Glutamatergic neuron (in vitro differentiated cells): ENCODE results near the gene ARHGAP42. TPM values are rescaled to one million over a fixed set of nuclear protein-coding genes. Genes with fewer than 3 reads are reported as not detected.

Experiments
- DNase-seq: peaks from one replicate; pipeline ENCODE4 v3.0.0; 2022
- H3K27ac Mint-ChIP-seq: one replicate; pipeline ENCODE4 v1.8.0; 2020; ENCODE audit warnings: mild to moderate bottlenecking, mixed read lengths, inconsistent platforms; ENCODE audit not compliant: unreplicated experiment
- H3K27me3 Mint-ChIP-seq: one replicate; pipeline ENCODE4 v1.8.0; 2020; ENCODE audit warnings: mild to moderate bottlenecking, moderate library complexity, mixed read lengths, inconsistent platforms; ENCODE audit not compliant: unreplicated experiment
- H3K36me3 Mint-ChIP-seq: one replicate; pipeline ENCODE4 v1.8.0; 2020; ENCODE audit warnings: mild to moderate bottlenecking, mixed read lengths, inconsistent platforms; ENCODE audit not compliant: unreplicated experiment
- H3K4me1 Mint-ChIP-seq: one replicate; pipeline ENCODE4 v1.8.0; 2020; ENCODE audit warnings: mild to moderate bottlenecking, low read depth, mixed read lengths, inconsistent platforms; ENCODE audit not compliant: unreplicated experiment
- H3K4me3 Mint-ChIP-seq: one replicate; pipeline ENCODE4 v1.8.0; 2020; ENCODE audit warnings: mild to moderate bottlenecking, mixed read lengths, inconsistent platforms; ENCODE audit not compliant: unreplicated experiment
- H3K9me3 Mint-ChIP-seq: one replicate; pipeline ENCODE4 v1.8.0; 2020; ENCODE audit warnings: mild to moderate bottlenecking, moderate library complexity, mixed read lengths, inconsistent platforms; ENCODE audit not compliant: unreplicated experiment
- CTCF ChIP-seq: fragments of 200-600 bp; sonication (generic); IDR thresholded peaks from one replicate; pipeline ENCODE4 v1.5.0; 2021; ENCODE audit not compliant: partially characterized antibody, unreplicated experiment
- total RNA-seq: library from RNA; stranded (reverse); fragmentation: NEBNext Ultra II Directional; extraction: Animal tissue kit (Norgen Biotek cat#: 25700); gene quantifications from one replicate; pipeline ENCODE4 v1.2.1, GENCODE V29; 2021; ENCODE audit not compliant: unreplicated experiment

Gene ARHGAP42
- total RNA-seq, 1 donor from 2014 or later: 21.4 TPM

- H3K27me3 Mint-ChIP-seq: no peaks in the 10 kb centered on the region
- H3K36me3 Mint-ChIP-seq: peaks cover 3% of the 10 kb centered on the region
- H3K4me3 Mint-ChIP-seq: no peak overlapping the region
- TF ChIP-seq CTCF: no peak
- H3K4me1 Mint-ChIP-seq: peaks cover 8% of the 10 kb centered on the region
- DNase-seq: no peak
- no peaks in the 10 kb centered on the region for H3K9me3 Mint-ChIP-seq
- H3K27ac Mint-ChIP-seq: no peak overlapping the region
Measured at GRCh38 chr11:100942016-100942415, 254.9 kb downstream of the ARHGAP42 start.

- no peak for TF ChIP-seq CTCF
- Mint-ChIP-seq H3K4me1 (peaks cover 8% of the 10 kb centered on the region), H3K27ac (no peak overlapping the region), H3K36me3 (peaks cover 2% of the 10 kb centered on the region), H3K9me3 (no peaks in the 10 kb centered on the region), H3K27me3 (no peaks in the 10 kb centered on the region), H3K4me3 (no peak overlapping the region)
- no peak for DNase-seq
Measured at GRCh38 chr11:100948936-100949335, 261.8 kb downstream of the ARHGAP42 start.

- DNase-seq: no peak
- Mint-ChIP-seq H3K9me3 (no peaks in the 10 kb centered on the region), H3K4me3 (no peak overlapping the region), H3K36me3 (no peaks in the 10 kb centered on the region), H3K27ac (no peak overlapping the region), H3K4me1 (peaks cover 8% of the 10 kb centered on the region), H3K27me3 (no peaks in the 10 kb centered on the region)
- TF ChIP-seq CTCF: no peak
Measured at GRCh38 chr11:100949443-100949842, 262.4 kb downstream of the ARHGAP42 start.

- no peak for DNase-seq
- Mint-ChIP-seq H3K27me3 (no peaks in the 10 kb centered on the region), H3K4me1 (no peaks in the 10 kb centered on the region), H3K36me3 (no peaks in the 10 kb centered on the region), H3K27ac (no peak overlapping the region), H3K9me3 (peaks cover 3% of the 10 kb centered on the region), H3K4me3 (no peak overlapping the region)
- TF ChIP-seq CTCF: no peak
Measured at GRCh38 chr11:100955318-100955717, 268.2 kb downstream of the ARHGAP42 start.

GRCh38 chr11:100956351-100956750 is 269.3 kb downstream of the ARHGAP42 start:
- Mint-ChIP-seq H3K9me3 (peaks cover 3% of the 10 kb centered on the region), H3K27me3 (no peaks in the 10 kb centered on the region), H3K36me3 (no peaks in the 10 kb centered on the region), H3K27ac (no peak overlapping the region), H3K4me3 (no peak overlapping the region), H3K4me1 (no peaks in the 10 kb centered on the region)
- no peak for TF ChIP-seq CTCF
- DNase-seq: no peak
